H1 (cell line): ENCODE measurements around the gene CWC27. TPM values are rescaled to one million over a fixed set of nuclear protein-coding genes. Genes with fewer than 3 reads are reported as not detected.

ENCODE experiments used
- CTCF ChIA-PET: fragments of 300-600 bp; sonication (Branson Sonifier 250); formaldehyde crosslinking; loops from one replicate; lab custom pipeline; 2021; ENCODE audit not compliant: partially characterized antibody; lab: Charles Lee
- POLR2A ChIA-PET: fragments of 300-600 bp; sonication (Branson Sonifier 250); formaldehyde crosslinking; loops from one replicate; lab custom pipeline; 2021; ENCODE audit warnings: inconsistent platforms; ENCODE audit not compliant: partially characterized antibody; lab: Charles Lee
- DNase-seq, 2 experiments: peaks; one replicate each; pipeline versions ENCODE4 v3.0.0 to v3.0.0-alpha.2; 2010 to 2022; ENCODE audit warnings: low spot score in 2 of 2, low read depth in 1 of 2, mixed read lengths in 1 of 2
- FAIRE-seq: peaks from 2 replicates; lab custom pipeline; 2011; peaks lifted over from hg19 to GRCh38; lab: Jason Lieb, UNC
- H2AFZ ChIP-seq: 2 replicates; pipeline ENCODE4 v1.8.1; 2012; ENCODE audit warnings: low read length, inconsistent platforms
- H2AK5ac ChIP-seq: 2 replicates; pipeline ENCODE4 v1.6.1; 2013; ENCODE audit warnings: low read depth, low read length
- H2BK120ac ChIP-seq: replicated peaks from 2 replicates; pipeline ENCODE3; 2013; ENCODE audit warnings: low read depth, low read length, inconsistent platforms
- H2BK12ac ChIP-seq: 2 replicates; pipeline ENCODE4 v1.6.1; 2013; ENCODE audit warnings: low read depth, low read length
- H2BK15ac ChIP-seq: 2 replicates; pipeline ENCODE4 v1.6.1; 2013; ENCODE audit warnings: low read length
- H2BK20ac ChIP-seq: 2 replicates; pipeline ENCODE4 v1.6.1; 2013; ENCODE audit warnings: low read length
- H2BK5ac ChIP-seq: 2 replicates; pipeline ENCODE4 v1.6.1; 2013; ENCODE audit warnings: low read depth, low read length
- H3K14ac ChIP-seq: 2 replicates; pipeline ENCODE4 v1.6.1; 2013; ENCODE audit warnings: inconsistent platforms; ENCODE audit not compliant: insufficient read length
- H3K18ac ChIP-seq: 2 replicates; pipeline ENCODE4 v1.6.1; 2013; ENCODE audit warnings: low read length; ENCODE audit errors: extremely low read depth
- H3K23ac ChIP-seq: 2 replicates; pipeline ENCODE4 v1.6.1; 2013; ENCODE audit warnings: inconsistent platforms; ENCODE audit not compliant: insufficient read length
- H3K23me2 ChIP-seq: 2 replicates; pipeline ENCODE4 v1.6.1; 2013; ENCODE audit warnings: low read depth, low read length
- H3K27ac ChIP-seq: 2 replicates; pipeline ENCODE4 v1.6.1; 2011; ENCODE audit warnings: low read depth, low read length, inconsistent platforms
- H3K27me3 ChIP-seq, 4 experiments: replicated peaks in 1 of 4; 1 replicate in 1 of 4; 2 replicates in 3 of 4; pipeline versions ENCODE4 v1.6.1 to v1.8.1; 2011 to 2013; ENCODE audit warnings: low read length in 3 of 4, mild to moderate bottlenecking in 3 of 4, inconsistent platforms in 2 of 4, mixed read lengths in 2 of 4, moderate library complexity in 1 of 4; ENCODE audit not compliant: control insufficient read depth in 3 of 4, insufficient read depth in 3 of 4; ENCODE audit errors: extremely low read depth in 1 of 4
- H3K36me3 ChIP-seq, 4 experiments: 2 replicates each; pipeline versions ENCODE4 v1.6.1 to v1.8.1; 2011 to 2013; ENCODE audit warnings: mild to moderate bottlenecking in 4 of 4, low read length in 3 of 4, moderate library complexity in 2 of 4, control low read depth in 1 of 4, inconsistent platforms in 1 of 4; ENCODE audit not compliant: insufficient read depth in 4 of 4, control insufficient read depth in 2 of 4
- H3K4ac ChIP-seq: replicated peaks from 2 replicates; pipeline ENCODE3; 2013; ENCODE audit warnings: low read length, low read depth, mixed read lengths, inconsistent platforms; ENCODE audit not compliant: insufficient read length
- H3K4me1 ChIP-seq, 4 experiments: replicated peaks in 1 of 4; 1 replicate in 1 of 4; 2 replicates in 3 of 4; pipeline versions ENCODE4 v1.6.1 to v1.8.1; 2011 to 2013; ENCODE audit warnings: low read length in 3 of 4, inconsistent platforms in 2 of 4, mixed read lengths in 1 of 4; ENCODE audit not compliant: insufficient read depth in 4 of 4, control insufficient read depth in 3 of 4
- H3K4me2 ChIP-seq, 2 experiments: 2 replicates each; pipeline versions ENCODE4 v1.6.1 to v1.8.1; 2011 to 2013; ENCODE audit warnings: low read depth in 2 of 2, low read length in 2 of 2, control low read depth in 1 of 2, inconsistent platforms in 1 of 2, mild to moderate bottlenecking in 1 of 2; ENCODE audit not compliant: insufficient read depth in 1 of 2
- H3K4me3 ChIP-seq, 4 experiments: fragments of 200-600, 300-600 bp in 1 of 4; sonication (generic), shearing (Covaris generic), sonication (Bioruptor Twin) in 1 of 4; 2 replicates each; pipeline versions ENCODE4 v1.5.1 to v1.8.1; 2011 to 2016; ENCODE audit warnings: low read length in 4 of 4, low read depth in 3 of 4, control low read depth in 2 of 4, inconsistent platforms in 2 of 4, mild to moderate bottlenecking in 2 of 4, mixed read lengths in 1 of 4, moderate library complexity in 1 of 4; ENCODE audit not compliant: insufficient read depth in 2 of 4; ENCODE audit errors: extremely low read depth in 1 of 4
- H3K56ac ChIP-seq: replicated peaks from 2 replicates; pipeline ENCODE3; 2013; ENCODE audit warnings: low read depth, mild to moderate bottlenecking, mixed read lengths, low read length, inconsistent platforms; ENCODE audit not compliant: insufficient read length
- H3K79me1 ChIP-seq: 2 replicates; pipeline ENCODE4 v1.6.1; 2013; ENCODE audit warnings: low read depth, low read length, control low read depth
- H3K79me2 ChIP-seq, 2 experiments: 2 replicates each; pipeline versions ENCODE4 v1.6.1 to v1.8.1; 2012 to 2013; ENCODE audit warnings: low read length in 2 of 2, mild to moderate bottlenecking in 2 of 2, inconsistent platforms in 1 of 2; ENCODE audit not compliant: insufficient read depth in 2 of 2, control insufficient read depth in 1 of 2
- H3K9ac ChIP-seq, 4 experiments: replicated peaks in 1 of 4; 1 replicate in 1 of 4; 2 replicates in 3 of 4; pipeline versions ENCODE4 v1.6.1 to v1.8.1; 2011 to 2013; ENCODE audit warnings: low read depth in 3 of 4, low read length in 3 of 4, control low read depth in 2 of 4, mild to moderate bottlenecking in 2 of 4, moderate library complexity in 2 of 4, inconsistent platforms in 1 of 4; ENCODE audit errors: extremely low read depth in 1 of 4
- H3K9me3 ChIP-seq, 2 experiments: 2 replicates each; pipeline versions ENCODE4 v1.6.1 to v1.8.1; 2012 to 2013; ENCODE audit warnings: mild to moderate bottlenecking in 2 of 2, moderate library complexity in 2 of 2, control low read depth in 1 of 2, inconsistent platforms in 1 of 2, low read depth in 1 of 2, low read length in 1 of 2, mixed read lengths in 1 of 2; ENCODE audit not compliant: insufficient read depth in 2 of 2
- H4K20me1 ChIP-seq, 2 experiments: replicated peaks in 1 of 2; 2 replicates each; pipeline versions ENCODE3 to v1.8.1; 2011 to 2013; ENCODE audit warnings: inconsistent platforms in 2 of 2, low read length in 2 of 2, mild to moderate bottlenecking in 1 of 2; ENCODE audit not compliant: insufficient read depth in 2 of 2, control insufficient read depth in 1 of 2
- H4K5ac ChIP-seq: 2 replicates; pipeline ENCODE4 v1.6.1; 2013; ENCODE audit warnings: low read length, low read depth, mixed read lengths, inconsistent platforms; ENCODE audit not compliant: insufficient read length
- H4K8ac ChIP-seq: 2 replicates; pipeline ENCODE4 v1.8.0; 2013; ENCODE audit warnings: mild to moderate bottlenecking, moderate library complexity, low read length, inconsistent platforms; ENCODE audit not compliant: insufficient read depth; ENCODE audit errors: extremely low read depth
- H4K91ac ChIP-seq: replicated peaks from 2 replicates; pipeline ENCODE3; 2013; ENCODE audit warnings: low read length, mixed read lengths, inconsistent platforms; ENCODE audit not compliant: insufficient read length
- EGR1 ChIP-seq: IDR thresholded peaks from 2 replicates; pipeline ENCODE4 v1.6.1; 2011; ENCODE audit warnings: low read depth, low read length, borderline replicate concordance
- WGBS, 2 experiments: shearing (Covaris generic) in 1 of 2; methylation state at CpG; one replicate each; pipeline versions ENCODE4 v1.1.6 to v1.1.7; 2013 to 2015; ENCODE audit warnings: low lambda C conversion rate in 2 of 2, mixed read lengths in 2 of 2, inconsistent platforms in 1 of 2, low coverage in 1 of 2, missing lambda C conversion rate in 1 of 2; ENCODE audit not compliant: insufficient replicate concordance in 2 of 2, insufficient coverage in 1 of 2, insufficient read length in 1 of 2; ENCODE audit errors: extremely low coverage in 1 of 2, missing lambda C conversion rate in 1 of 2; 5-methylcytosine and 5-hydroxymethylcytosine counted together
- polyA plus RNA-seq, 7 experiments: library from polyadenylated mRNA; depleted of rRNA in 3 of 7; stranded (reverse) in 5 of 7; unstranded in 2 of 7; fragments of >200 nt in 5 of 7; fragments of 200-250 nt in 2 of 7; gene quantifications; 1 replicate in 5 of 7; 2 replicates in 1 of 7; 4 replicates in 1 of 7; pipeline versions ENCODE4 v1.2.1 to v1.2.3, GENCODE V29; 2011 to 2013; ENCODE audit warnings: missing spikeins in 2 of 7, mixed read lengths in 2 of 7
- total RNA-seq: library from RNA; stranded (reverse); fragmentation: NEBNext Ultra II Directional; extraction: Animal tissue kit (Norgen Biotek cat#: 25700); gene quantifications from 2 replicates; pipeline ENCODE4 v1.2.1, GENCODE V29; 2021

The CWC27 gene
- total and polyA plus RNA-seq, 2 of the 8 experiments (the other 6 are each of a cell fraction or from before 2014, with no cell fraction given) = 24.9 to 43.4 TPM

DNA sequence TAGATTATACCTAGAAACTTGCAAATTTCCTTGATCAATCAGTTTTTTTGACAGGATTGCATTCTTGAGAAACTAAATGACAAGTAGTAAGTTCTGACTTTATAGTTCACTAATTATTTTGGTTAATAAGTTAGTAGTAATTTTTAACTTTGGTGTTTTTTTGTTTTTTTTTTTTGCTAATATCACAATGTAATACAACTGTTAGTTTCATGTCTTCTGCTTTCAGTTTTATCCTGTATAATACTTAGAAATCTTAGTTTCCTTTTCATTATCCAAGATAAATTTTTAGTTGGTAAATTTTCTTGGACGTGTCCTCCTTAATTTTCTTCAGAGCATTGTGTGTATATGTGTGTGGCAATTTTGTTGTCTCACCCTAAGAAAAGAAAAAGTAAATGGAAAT lies 57.8 kb downstream of the CWC27 start:
- H3K79me1 ChIP-seq = no peaks in the 10 kb centered on the region
- H3K23ac ChIP-seq = no peak overlapping the region

More for the DNA sequence above, 57.8 kb downstream of the CWC27 start:
- Histone ChIP-seq H4K91ac (no peak overlapping the region), H4K5ac (no peak overlapping the region), H3K4ac (no peak overlapping the region), H2BK15ac (no peak overlapping the region), H3K79me2 (no peaks in the 10 kb centered on the region), H2BK120ac (no peak overlapping the region), H3K4me1 (no peaks in the 10 kb centered on the region), H3K23me2 (no peaks in the 10 kb centered on the region), H2AK5ac (no peak overlapping the region), H3K4me3 (no peak overlapping the region), H4K20me1 (no peaks in the 10 kb centered on the region), H3K9me3 (no peaks in the 10 kb centered on the region), H2BK20ac (no peak overlapping the region), H3K4me2 (no peak overlapping the region), H3K27me3 (no peaks in the 10 kb centered on the region), H2BK5ac (no peak overlapping the region), H2AFZ (no peak overlapping the region), H3K9ac (no peak overlapping the region), H3K27ac (no peak overlapping the region), H3K18ac (no peak overlapping the region), H3K14ac (no peak overlapping the region), H3K36me3 (no peaks in the 10 kb centered on the region), H2BK12ac (no peak overlapping the region), H4K8ac (no peak overlapping the region), H3K56ac (no peak overlapping the region)
- CTCF ChIA-PET = interaction anchor here (1.2 kb wide), 1 partner anchor 11 kb away, joined by 3 read pairs; no protein-coding TSS in a partner anchor
- DNase-seq (no peak), FAIRE-seq (no peak)
- WGBS, 2 experiments = 75% methylated on average over 1 of the region's 1 CpG; no CpG with 5 or more reads in 1 of the 2 experiments
- POLR2A ChIA-PET = interaction anchor here (1.4 kb wide), 1 partner anchor 15 kb away, joined by 3 read pairs; no protein-coding TSS in a partner anchor
- TF ChIP-seq EGR1 = no peak
